ENCODE results near the gene SPIRE2. TPM values are rescaled to one million over a fixed set of nuclear protein-coding genes. Genes with fewer than 3 reads are reported as not detected.

Gene SPIRE2
- total and polyA plus RNA-seq, 2 of the 13 experiments (the other 11 are each of a cell fraction or from before 2014, with no cell fraction given): 13.3 to 37.5 TPM

- TF ChIP-seq ARNT2 (CRISPR knock-in tag; IDR thresholded peaks at IDR 0.05; ENCODE audit: low read depth): peak; percentile 83; the same call in 1 of the 2 replicates
- TF ChIP-seq KAT7 (CRISPR knock-in tag; IDR thresholded peaks at IDR 0.05; ENCODE audit: borderline replicate concordance): 0 out of 2 replicates have a peak, but pooled peaks have one; percentile 47
- TF ChIP-seq MLX (CRISPR knock-in tag; IDR thresholded peaks at IDR 0.05): peak; percentile 29; the same call in 1 of the 2 replicates
- no peak for TF ChIP-seq TMF1 (CRISPR knock-in tag; IDR thresholded peaks at IDR 0.05; ENCODE audit: low read depth)
- no peak for TF ChIP-seq RBAK (CRISPR knock-in tag; IDR thresholded peaks at IDR 0.05)
- TF ChIP-seq ZNF205 (CRISPR knock-in tag; IDR thresholded peaks at IDR 0.05): 0 out of 2 replicates have a peak, but pooled peaks have one; percentile 60
- no peak for TF ChIP-seq ZNF672 (CRISPR knock-in tag; IDR thresholded peaks at IDR 0.05)
- TF ChIP-seq ZHX1 (CRISPR knock-in tag; IDR thresholded peaks at IDR 0.05; ENCODE audit: low read depth): no peak
- peak; percentile 88; the same call in 1 of the 2 replicates for TF ChIP-seq ZNF33B (CRISPR knock-in tag; IDR thresholded peaks at IDR 0.05)
- TF ChIP-seq ZNF776 (CRISPR knock-in tag; IDR thresholded peaks at IDR 0.05): 0 out of 2 replicates have a peak, but pooled peaks have one; percentile 50
- no peak for TF ChIP-seq ATM (IDR thresholded peaks at IDR 0.05; ENCODE audit: borderline replicate concordance)
- TF ChIP-seq FOXO4 (CRISPR knock-in tag; conservative IDR thresholded peaks at IDR 0.05): no peak
- TF ChIP-seq EED (CRISPR knock-in tag; IDR thresholded peaks at IDR 0.05): no peak
- TF ChIP-seq ZNF784 (CRISPR knock-in tag; IDR thresholded peaks at IDR 0.05; ENCODE audit: borderline replicate concordance): peak; percentile 75
- TF ChIP-seq ZNF30 (CRISPR knock-in tag; IDR thresholded peaks at IDR 0.05): no peak
- peak; percentile 73; the same call in 1 of the 2 replicates for TF ChIP-seq MXD1 (CRISPR knock-in tag; IDR thresholded peaks at IDR 0.05)
- TF ChIP-seq ZNF546 (CRISPR knock-in tag; conservative IDR thresholded peaks at IDR 0.05): no peak
- TF ChIP-seq JUND (CRISPR knock-in tag; IDR thresholded peaks at IDR 0.05): no peak
- TF ChIP-seq ZZZ3 (CRISPR knock-in tag; IDR thresholded peaks at IDR 0.05; ENCODE audit: borderline replicate concordance): no peak
- peak in 1 of 2 experiments; percentile 49; a peak in 1 of 4 replicates for TF ChIP-seq NR2F1 (CRISPR knock-in tag; IDR thresholded peaks at IDR 0.05)
- peak; percentile 98 for TF ChIP-seq STAG1 (CRISPR knock-in tag; IDR thresholded peaks at IDR 0.05)
- TF ChIP-seq ZBTB7A (CRISPR knock-in tag; IDR thresholded peaks at IDR 0.05): peak; percentile 72; the same call in 1 of the 2 replicates
- no peak for TF ChIP-seq ZNF720 (CRISPR knock-in tag; IDR thresholded peaks at IDR 0.05)
- peak; percentile 60 for TF ChIP-seq SALL1 (CRISPR knock-in tag; IDR thresholded peaks at IDR 0.05)
- no peak for TF ChIP-seq ZNF10 (CRISPR knock-in tag; IDR thresholded peaks at IDR 0.05; ENCODE audit: borderline replicate concordance, low read depth)
- peak; percentile 99 for TF ChIP-seq RAD21 (CRISPR knock-in tag; IDR thresholded peaks at IDR 0.05)
Measured at GRCh38 chr16:89860747-89861304, 32.6 kb downstream of the SPIRE2 start (continued).

Data from HepG2 (cell line).